Endothelial cell of umbilical vein (primary cell): ENCODE data around the gene PSTPIP1. TPM values are rescaled to one million over a fixed set of nuclear protein-coding genes. Genes with fewer than 3 reads are reported as not detected.

Experiments used
- BruUV-seq: library from RNA; stranded (reverse); fragments of 400-500 nt; replicated peaks from 2 replicates; lab custom pipeline; 2021; lab: Mats Ljungman, UMichigan
- CTCF ChIA-PET: fragments of 300-600, 350-600 bp; sonication (Branson Sonifier 250); formaldehyde crosslinking; loops from one replicate; lab custom pipeline; 2021; ENCODE audit warnings: antibody characterized with exemption, inconsistent platforms; lab: Charles Lee
- POLR2A ChIA-PET: fragments of 300-600, 350-600 bp; sonication (Branson Sonifier 250); formaldehyde crosslinking; loops from one replicate; lab custom pipeline; 2021; ENCODE audit warnings: antibody characterized with exemption, inconsistent platforms; lab: Charles Lee
- DNase-seq: peaks from one replicate; pipeline ENCODE4 v3.0.0-alpha.2; 2011; ENCODE audit warnings: low read depth, low spot score
- FAIRE-seq: peaks from 2 replicates; lab custom pipeline; 2011; peaks lifted over from hg19 to GRCh38; lab: Jason Lieb, UNC
- H2AFZ ChIP-seq: 2 replicates; pipeline ENCODE4 v1.6.0; 2012; ENCODE audit warnings: low read depth, low read length, control low read depth, inconsistent platforms
- H3K27ac ChIP-seq: 2 replicates; pipeline ENCODE4 v1.5.1; 2011; ENCODE audit warnings: low read depth, mild to moderate bottlenecking, control low read depth, low read length, moderate library complexity; ENCODE audit not compliant: insufficient read depth
- H3K27me3 ChIP-seq, 2 experiments: 2 replicates each; pipeline versions ENCODE4 v1.6.0 to v1.6.1; 2011; ENCODE audit warnings: low read length in 2 of 2, mixed read lengths in 1 of 2; ENCODE audit not compliant: control insufficient read depth in 2 of 2, insufficient read depth in 2 of 2
- H3K36me3 ChIP-seq, 2 experiments: 2 replicates in 1 of 2; 3 replicates in 1 of 2; pipeline ENCODE4 v1.5.1; 2011; ENCODE audit warnings: low read length in 2 of 2, mild to moderate bottlenecking in 1 of 2, moderate library complexity in 1 of 2; ENCODE audit not compliant: control insufficient read depth in 2 of 2, insufficient read depth in 2 of 2; ENCODE audit errors: extremely low read depth in 1 of 2
- H3K4me1 ChIP-seq: 3 replicates; pipeline ENCODE4 v1.5.1; 2011; ENCODE audit warnings: mild to moderate bottlenecking, low read length; ENCODE audit not compliant: control insufficient read depth, insufficient read depth; ENCODE audit errors: extremely low read depth
- H3K4me2 ChIP-seq: 2 replicates; pipeline ENCODE4 v1.6.1; 2011; ENCODE audit warnings: low read length, control low read depth, mixed read lengths; ENCODE audit not compliant: insufficient read depth
- H3K4me3 ChIP-seq, 3 experiments: fragments of 200-600 bp in 1 of 3; sonication (generic), shearing (Covaris generic) in 1 of 3; replicated peaks in 1 of 3; 2 replicates each; pipeline ENCODE4 v1.5.1; 2011 to 2016; ENCODE audit warnings: control low read depth in 3 of 3, low read length in 3 of 3, mild to moderate bottlenecking in 2 of 3, inconsistent platforms in 1 of 3, low read depth in 1 of 3, moderate library complexity in 1 of 3; ENCODE audit not compliant: insufficient read depth in 1 of 3
- H3K79me2 ChIP-seq: 2 replicates; pipeline ENCODE4 v1.6.0; 2012; ENCODE audit warnings: low read length, inconsistent platforms; ENCODE audit not compliant: control insufficient read depth, insufficient read depth
- H3K9ac ChIP-seq: replicated peaks from 2 replicates; pipeline ENCODE3; 2011; ENCODE audit warnings: low read length, control low read depth; ENCODE audit not compliant: insufficient read depth; ENCODE audit errors: extremely low read depth
- H3K9me1 ChIP-seq: replicated peaks from 3 replicates; pipeline ENCODE4 v1.6.0; 2011; ENCODE audit warnings: mild to moderate bottlenecking, low read length; ENCODE audit not compliant: control insufficient read depth, insufficient read depth; ENCODE audit errors: extremely low read depth
- H3K9me3 ChIP-seq: replicated peaks from 2 replicates; pipeline ENCODE4 v1.5.1; 2012; ENCODE audit warnings: low read length, inconsistent platforms; ENCODE audit not compliant: control insufficient read depth, insufficient read depth
- H4K20me1 ChIP-seq: replicated peaks from 2 replicates; pipeline ENCODE3; 2011; ENCODE audit warnings: mild to moderate bottlenecking, low read length; ENCODE audit not compliant: control insufficient read depth, insufficient read depth; ENCODE audit errors: extremely low read depth
- EZH2 ChIP-seq: IDR thresholded peaks from 2 replicates; pipeline ENCODE4 v1.6.1; 2012; ENCODE audit warnings: borderline replicate concordance, low read depth, mild to moderate bottlenecking, moderate library complexity, low read length, inconsistent platforms; ENCODE audit not compliant: severe bottlenecking
- FOS ChIP-seq: IDR thresholded peaks from 2 replicates; pipeline ENCODE4 v1.6.1; 2011; ENCODE audit warnings: mild to moderate bottlenecking, low read length, moderate library complexity, borderline replicate concordance; ENCODE audit not compliant: insufficient read depth
- GATA2 ChIP-seq: IDR thresholded peaks from 2 replicates; pipeline ENCODE4 v1.7.0; 2011; ENCODE audit warnings: low read depth, mild to moderate bottlenecking, moderate library complexity, mixed read lengths, low read length; ENCODE audit not compliant: insufficient read length, insufficient read depth
- JUN ChIP-seq: IDR thresholded peaks from 2 replicates; pipeline ENCODE4 v1.6.1; 2011; ENCODE audit warnings: borderline replicate concordance, low read depth; ENCODE audit not compliant: insufficient read length, insufficient read depth
- MYC ChIP-seq: IDR thresholded peaks from one replicate; pipeline ENCODE4 v1.6.1; 2011; ENCODE audit warnings: mild to moderate bottlenecking, low read depth, low read length
- POLR2A ChIP-seq: IDR thresholded peaks from 2 replicates; pipeline ENCODE4 v1.6.1; 2012; ENCODE audit warnings: low read depth, mild to moderate bottlenecking, control low read depth, low read length
- POLR2AphosphoS5 ChIP-seq: IDR thresholded peaks from 2 replicates; pipeline ENCODE4 v1.6.1; 2012; ENCODE audit warnings: low read depth, mild to moderate bottlenecking, control low read depth, low read length, moderate library complexity; ENCODE audit not compliant: insufficient read depth
- dilution Hi-C: fragments of 300-500 bp; cut with MboI; formaldehyde crosslinking; loops from one replicate; pipeline ENCODE4 v1.15.0; 2019; ENCODE audit warnings: low sequenced_read_pairs; ENCODE audit not compliant: extremely low pct_ligation_motif_present
- intact Hi-C: fragments of 100-400 bp; cut with micrococcal nuclease; formaldehyde crosslinking; loops from one replicate; pipeline ENCODE4 v1.10.0; 2022
- polyA plus RNA-seq, 4 experiments: library from polyadenylated mRNA; depleted of rRNA in 3 of 4; stranded (reverse) in 3 of 4; unstranded in 1 of 4; fragments of >200 nt; gene quantifications; 2 replicates each; pipeline versions ENCODE4 v1.2.1 to v1.2.3, GENCODE V29; 2011 to 2012; ENCODE audit warnings: missing spikeins in 1 of 4
- total RNA-seq: library from RNA; stranded (reverse); gene quantifications from 2 replicates; pipeline ENCODE4 v1.2.3, GENCODE V29; 2021
- TF ChIP-seq, protein P1 (sequence below), 2 donors: IDR thresholded peaks; 1 replicate in 1 of 2; 2 replicates in 1 of 2; pipeline ENCODE4 v1.5.1; 2011; ENCODE audit warnings: low read length in 2 of 2, mild to moderate bottlenecking in 2 of 2, moderate library complexity in 2 of 2, control low read depth in 1 of 2, inconsistent platforms in 1 of 2, low read depth in 1 of 2; ENCODE audit not compliant: insufficient read depth in 1 of 2; ENCODE audit errors: extremely low read depth in 1 of 2
- TF ChIP-seq, protein P2 (sequence below): IDR thresholded peaks from 2 replicates; pipeline ENCODE4 v1.6.1; 2011; ENCODE audit not compliant: insufficient read depth, insufficient read length

Gene PSTPIP1
- total and polyA plus RNA-seq, 2 donors (not counting 3 experiments of a cell fraction or from before 2014, with no cell fraction given): not detected

DNA sequence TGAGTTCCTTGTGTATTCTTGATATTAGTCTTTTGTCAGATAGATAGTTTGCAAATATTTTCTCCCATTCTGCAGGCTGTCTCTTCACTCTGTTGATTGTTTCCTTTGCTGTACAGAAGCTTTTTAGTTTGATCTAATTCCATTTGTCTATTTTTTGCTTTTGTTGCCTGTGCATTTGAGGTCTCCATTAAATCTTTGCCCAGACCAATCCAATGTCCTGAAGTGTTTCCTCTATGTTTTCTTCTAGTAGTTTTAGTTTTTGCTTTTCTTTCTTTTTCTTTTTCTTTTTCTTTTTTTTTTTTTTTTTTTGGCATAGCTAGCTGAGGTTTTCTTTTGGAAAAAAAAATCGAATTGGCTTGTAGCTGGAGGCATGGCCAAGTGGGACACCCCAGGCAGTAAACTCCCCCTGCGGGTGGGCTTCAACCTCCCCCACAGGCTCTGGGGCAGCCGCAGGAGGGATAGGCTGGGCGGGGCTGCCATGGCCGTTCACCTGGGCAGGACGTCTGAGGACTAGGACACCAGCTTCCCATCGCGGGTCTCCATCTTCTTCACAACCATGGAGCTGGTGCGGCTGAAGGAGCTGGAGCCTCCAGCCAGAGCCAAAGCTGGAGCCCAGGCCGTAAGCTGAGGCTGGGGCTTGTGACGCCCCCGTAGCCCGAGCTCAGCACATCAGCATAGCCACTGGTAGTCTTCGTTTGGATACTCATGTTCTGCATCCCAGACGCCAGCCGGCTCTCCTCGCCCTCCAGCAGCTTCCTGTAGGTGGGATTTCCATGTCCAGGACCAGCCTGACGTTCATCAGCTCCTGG, 16.2 kb upstream of the PSTPIP1 start:
- Histone ChIP-seq H2AFZ (no peak overlapping the region), H3K36me3 (no peaks in the 10 kb centered on the region), H4K20me1 (no peaks in the 10 kb centered on the region), H3K9ac (no peak overlapping the region), H3K4me3 (no peak overlapping the region), H3K27ac (no peak overlapping the region), H3K27me3 (peaks cover 0 to 2% of the 10 kb centered on the region in 2 experiments), H3K9me1 (no peaks in the 10 kb centered on the region), H3K4me2 (no peak overlapping the region), H3K9me3 (no peaks in the 10 kb centered on the region), H3K4me1 (no peaks in the 10 kb centered on the region), H3K79me2 (no peaks in the 10 kb centered on the region)
- ChIA-PET POLR2A (no interaction called here), CTCF (interaction anchor here (1.2 to 1.5 kb wide), 2 partner anchors 10 to 19 kb away, joined by 3 to 5 read pairs; no protein-coding TSS in a partner anchor)
- TF ChIP-seq MYC: no peak
- TF ChIP-seq EZH2: no peak
- TF ChIP-seq FOS: no peak
- TF ChIP-seq, protein P1, sequence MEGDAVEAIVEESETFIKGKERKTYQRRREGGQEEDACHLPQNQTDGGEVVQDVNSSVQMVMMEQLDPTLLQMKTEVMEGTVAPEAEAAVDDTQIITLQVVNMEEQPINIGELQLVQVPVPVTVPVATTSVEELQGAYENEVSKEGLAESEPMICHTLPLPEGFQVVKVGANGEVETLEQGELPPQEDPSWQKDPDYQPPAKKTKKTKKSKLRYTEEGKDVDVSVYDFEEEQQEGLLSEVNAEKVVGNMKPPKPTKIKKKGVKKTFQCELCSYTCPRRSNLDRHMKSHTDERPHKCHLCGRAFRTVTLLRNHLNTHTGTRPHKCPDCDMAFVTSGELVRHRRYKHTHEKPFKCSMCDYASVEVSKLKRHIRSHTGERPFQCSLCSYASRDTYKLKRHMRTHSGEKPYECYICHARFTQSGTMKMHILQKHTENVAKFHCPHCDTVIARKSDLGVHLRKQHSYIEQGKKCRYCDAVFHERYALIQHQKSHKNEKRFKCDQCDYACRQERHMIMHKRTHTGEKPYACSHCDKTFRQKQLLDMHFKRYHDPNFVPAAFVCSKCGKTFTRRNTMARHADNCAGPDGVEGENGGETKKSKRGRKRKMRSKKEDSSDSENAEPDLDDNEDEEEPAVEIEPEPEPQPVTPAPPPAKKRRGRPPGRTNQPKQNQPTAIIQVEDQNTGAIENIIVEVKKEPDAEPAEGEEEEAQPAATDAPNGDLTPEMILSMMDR (IDR thresholded peaks at IDR 0.05; ENCODE audit: extremely low read depth in 1 of 2, insufficient read depth in 1 of 2, low read depth in 1 of 2, low read length in 2 of 2): no peak
- TF ChIP-seq GATA2: no peak
- no peak for TF ChIP-seq POLR2AphosphoS5
- no peak for TF ChIP-seq POLR2A
- no peak for TF ChIP-seq JUN
- TF ChIP-seq, protein P2, sequence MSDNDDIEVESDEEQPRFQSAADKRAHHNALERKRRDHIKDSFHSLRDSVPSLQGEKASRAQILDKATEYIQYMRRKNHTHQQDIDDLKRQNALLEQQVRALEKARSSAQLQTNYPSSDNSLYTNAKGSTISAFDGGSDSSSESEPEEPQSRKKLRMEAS: no peak
- intact Hi-C loops: loop anchor here (10.0 kb wide), 1 partner anchor 126 kb away; no protein-coding TSS in a partner anchor
- dilution Hi-C loops: no loop called here
- no TSS peak for BruUV-seq
- DNase-seq (no peak), FAIRE-seq (no peak)
